HepG2 (cell line): Measurements from ENCODE around the gene XKR7. TPM values are rescaled to one million over a fixed set of nuclear protein-coding genes. Genes with fewer than 3 reads are reported as not detected.

ENCODE experiments used
- ARNTL ChIP-seq: sonication (generic); formaldehyde crosslinking; IDR thresholded peaks from 2 replicates; pipeline ENCODE4 v1.4.0; 2020; ENCODE audit warnings: mild to moderate bottlenecking, missing genetic modification reagents
- BORCS8-MEF2B ChIP-seq: sonication (generic); formaldehyde crosslinking; IDR thresholded peaks from 2 replicates; pipeline ENCODE4 v1.8.0; 2022; ENCODE audit warnings: mild to moderate bottlenecking, missing genetic modification reagents
- CREM ChIP-seq, 2 experiments: sonication (generic) in 1 of 2; formaldehyde crosslinking in 1 of 2; IDR thresholded peaks; 2 replicates each; pipeline versions ENCODE4 v1.4.0 to v1.6.1; 2016 to 2020; ENCODE audit warnings: antibody characterized with exemption in 1 of 2, mild to moderate bottlenecking in 1 of 2, missing genetic modification reagents in 1 of 2
- KLF11 ChIP-seq: IDR thresholded peaks from 2 replicates; pipeline ENCODE4 v1.6.1; 2016; ENCODE audit warnings: missing compliant biosample characterization
- NFE2 ChIP-seq: sonication (generic); formaldehyde crosslinking; IDR thresholded peaks from 2 replicates; pipeline ENCODE4 v1.4.0; 2020; ENCODE audit warnings: missing genetic modification reagents
- REL ChIP-seq: sonication (generic); formaldehyde crosslinking; conservative IDR thresholded peaks from 2 replicates; pipeline ENCODE4 v1.8.0; 2022; ENCODE audit warnings: mild to moderate bottlenecking, missing genetic modification reagents, moderate library complexity
- SETDB1 ChIP-seq: sonication (generic); formaldehyde crosslinking; IDR thresholded peaks from 2 replicates; pipeline ENCODE4 v1.5.1; 2020; ENCODE audit warnings: missing genetic modification reagents, mild to moderate bottlenecking, borderline replicate concordance
- SP1 ChIP-seq, 2 experiments: fragments of 450-650 bp in 1 of 2; sonication (generic) in 1 of 2; formaldehyde crosslinking in 1 of 2; IDR thresholded peaks; 2 replicates each; pipeline versions ENCODE4 v1.4.0 to v1.6.1; 2016 to 2020; ENCODE audit warnings: missing genetic modification reagents in 1 of 2
- SPEN ChIP-seq: sonication (generic); formaldehyde crosslinking; IDR thresholded peaks from 2 replicates; pipeline ENCODE4 v1.5.1; 2020; ENCODE audit warnings: low read depth, mild to moderate bottlenecking, missing genetic modification reagents
- YEATS4 ChIP-seq: sonication (generic); formaldehyde crosslinking; IDR thresholded peaks from 2 replicates; pipeline ENCODE4 v1.4.0; 2020; ENCODE audit warnings: missing genetic modification reagents, borderline replicate concordance
- ZBTB8A ChIP-seq: sonication (generic); formaldehyde crosslinking; IDR thresholded peaks from 2 replicates; pipeline ENCODE4 v1.4.0; 2020; ENCODE audit warnings: mild to moderate bottlenecking, low read depth, missing genetic modification reagents, borderline replicate concordance
- ZMYM2 ChIP-seq: sonication (generic); formaldehyde crosslinking; IDR thresholded peaks from 2 replicates; pipeline ENCODE4 v1.8.0; 2022; ENCODE audit warnings: mild to moderate bottlenecking, missing genetic modification reagents
- ZMYM4 ChIP-seq: sonication (generic); formaldehyde crosslinking; IDR thresholded peaks from 2 replicates; pipeline ENCODE4 v1.8.1; 2023; ENCODE audit warnings: mild to moderate bottlenecking, missing genetic modification reagents
- ZNF235 ChIP-seq: sonication (generic); formaldehyde crosslinking; IDR thresholded peaks from 2 replicates; pipeline ENCODE4 v1.8.1; 2023; ENCODE audit warnings: mild to moderate bottlenecking, missing genetic modification reagents, borderline replicate concordance
- ZNF326 ChIP-seq: sonication (generic); formaldehyde crosslinking; IDR thresholded peaks from 2 replicates; pipeline ENCODE4 v1.4.0; 2020; ENCODE audit warnings: missing genetic modification reagents, borderline replicate concordance
- ZNF329 ChIP-seq: sonication (generic); formaldehyde crosslinking; IDR thresholded peaks from 2 replicates; pipeline ENCODE4 v1.9.0; 2021; ENCODE audit warnings: low read depth, mild to moderate bottlenecking, missing genetic modification reagents
- ZNF383 ChIP-seq: sonication (generic); formaldehyde crosslinking; IDR thresholded peaks from 2 replicates; pipeline ENCODE4 v1.4.0; 2020; ENCODE audit warnings: missing genetic modification reagents, mild to moderate bottlenecking, borderline replicate concordance
- ZNF552 ChIP-seq: sonication (generic); formaldehyde crosslinking; IDR thresholded peaks from 2 replicates; pipeline ENCODE4 v1.9.0; 2022; ENCODE audit warnings: missing genetic modification reagents, mild to moderate bottlenecking, borderline replicate concordance
- ZNF839 ChIP-seq: sonication (generic); formaldehyde crosslinking; IDR thresholded peaks from 2 replicates; pipeline ENCODE4 v1.4.0; 2020; ENCODE audit warnings: missing genetic modification reagents, mild to moderate bottlenecking, borderline replicate concordance
- polyA plus RNA-seq, 8 experiments: library from polyadenylated mRNA; depleted of rRNA in 3 of 8; stranded (reverse) in 7 of 8; unstranded in 1 of 8; fragments of >200 nt; fragmentation: Illumina TruSeq in 4 of 8; extraction: Trizol in 4 of 8; gene quantifications; 2 replicates each; pipeline versions ENCODE4 v1.2.1 to v1.2.3, GENCODE V29; 2011 to 2016; ENCODE audit warnings: low read depth in 4 of 8, missing spikeins in 1 of 8, mixed read lengths in 1 of 8; ENCODE audit not compliant: insufficient read depth in 1 of 8
- total RNA-seq, 5 experiments: library from RNA; depleted of rRNA; stranded (reverse); fragments of >200 nt; fragmentation: Illumina TruSeq; extraction: Trizol; gene quantifications; 2 replicates each; pipeline ENCODE4 v1.2.3, GENCODE V29; 2016; ENCODE audit warnings: low read depth in 1 of 5
- TF ChIP-seq, protein P1 (sequence below): sonication (generic); formaldehyde crosslinking; IDR thresholded peaks from 2 replicates; pipeline ENCODE4 v1.4.0; 2020; ENCODE audit warnings: missing genetic modification reagents
- TF ChIP-seq, protein P2 (sequence below): IDR thresholded peaks from 2 replicates; pipeline ENCODE4 v1.6.1; 2016; ENCODE audit warnings: missing compliant biosample characterization, missing genetic modification reagents, borderline replicate concordance
- TF ChIP-seq, protein P3 (sequence below): sonication (generic); formaldehyde crosslinking; conservative IDR thresholded peaks from 2 replicates; pipeline ENCODE4 v1.4.0; 2020; ENCODE audit warnings: missing genetic modification reagents
- TF ChIP-seq, protein P4 (sequence below): sonication (generic); formaldehyde crosslinking; IDR thresholded peaks from 2 replicates; pipeline ENCODE4 v1.4.0; 2020; ENCODE audit warnings: missing genetic modification reagents

The XKR7 gene
- total and polyA plus RNA-seq, 2 of the 13 experiments (the other 11 are each of a cell fraction or from before 2014, with no cell fraction given): not detected

DNA sequence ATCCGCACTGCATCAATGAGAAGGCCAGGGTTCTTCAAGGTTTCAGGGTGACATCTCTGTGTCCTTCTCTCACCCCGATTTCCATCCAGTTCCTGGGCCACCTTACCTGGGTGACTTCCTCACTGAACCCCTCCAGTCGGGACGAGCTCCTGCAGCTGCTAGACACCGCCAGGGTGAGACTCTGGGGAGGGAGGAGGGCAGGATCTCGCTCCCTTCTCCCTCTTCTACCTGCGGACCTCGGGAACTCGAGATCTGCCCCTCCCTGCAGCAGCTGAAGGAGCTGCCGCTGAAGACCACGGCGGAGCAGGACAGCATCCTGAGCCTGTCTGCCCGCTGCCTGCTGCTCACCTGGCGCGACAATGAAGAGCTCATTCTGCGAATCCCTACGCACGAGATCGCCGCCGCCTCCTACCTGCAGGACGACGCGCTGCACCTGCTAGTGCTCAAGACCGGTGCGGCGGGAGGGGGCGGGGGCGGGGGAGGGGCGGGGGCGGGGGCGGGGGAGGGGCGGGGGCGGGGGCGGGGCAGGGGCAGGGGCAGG is 49.8 kb downstream of the XKR7 start (continued):
- TF ChIP-seq ARNTL: no peak
- TF ChIP-seq SPEN (CRISPR knock-in tag): peak; percentile 41; the same call in 1 of the 2 replicates
- no peak for TF ChIP-seq ZNF839 (CRISPR knock-in tag)
- TF ChIP-seq, protein P1, sequence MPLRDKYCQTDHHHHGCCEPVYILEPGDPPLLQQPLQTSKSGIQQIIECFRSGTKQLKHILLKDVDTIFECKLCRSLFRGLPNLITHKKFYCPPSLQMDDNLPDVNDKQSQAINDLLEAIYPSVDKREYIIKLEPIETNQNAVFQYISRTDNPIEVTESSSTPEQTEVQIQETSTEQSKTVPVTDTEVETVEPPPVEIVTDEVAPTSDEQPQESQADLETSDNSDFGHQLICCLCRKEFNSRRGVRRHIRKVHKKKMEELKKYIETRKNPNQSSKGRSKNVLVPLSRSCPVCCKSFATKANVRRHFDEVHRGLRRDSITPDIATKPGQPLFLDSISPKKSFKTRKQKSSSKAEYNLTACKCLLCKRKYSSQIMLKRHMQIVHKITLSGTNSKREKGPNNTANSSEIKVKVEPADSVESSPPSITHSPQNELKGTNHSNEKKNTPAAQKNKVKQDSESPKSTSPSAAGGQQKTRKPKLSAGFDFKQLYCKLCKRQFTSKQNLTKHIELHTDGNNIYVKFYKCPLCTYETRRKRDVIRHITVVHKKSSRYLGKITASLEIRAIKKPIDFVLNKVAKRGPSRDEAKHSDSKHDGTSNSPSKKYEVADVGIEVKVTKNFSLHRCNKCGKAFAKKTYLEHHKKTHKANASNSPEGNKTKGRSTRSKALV: no peak
- no peak for TF ChIP-seq ZNF552
- TF ChIP-seq ZNF326 (CRISPR knock-in tag): no peak
- TF ChIP-seq, protein P2, sequence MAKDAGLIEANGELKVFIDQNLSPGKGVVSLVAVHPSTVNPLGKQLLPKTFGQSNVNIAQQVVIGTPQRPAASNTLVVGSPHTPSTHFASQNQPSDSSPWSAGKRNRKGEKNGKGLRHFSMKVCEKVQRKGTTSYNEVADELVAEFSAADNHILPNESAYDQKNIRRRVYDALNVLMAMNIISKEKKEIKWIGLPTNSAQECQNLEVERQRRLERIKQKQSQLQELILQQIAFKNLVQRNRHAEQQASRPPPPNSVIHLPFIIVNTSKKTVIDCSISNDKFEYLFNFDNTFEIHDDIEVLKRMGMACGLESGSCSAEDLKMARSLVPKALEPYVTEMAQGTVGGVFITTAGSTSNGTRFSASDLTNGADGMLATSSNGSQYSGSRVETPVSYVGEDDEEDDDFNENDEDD (CRISPR knock-in tag): 0 out of 2 replicates have a peak, but pooled peaks have one; percentile 25
- 0 out of 2 replicates have a peak, but pooled peaks have one; percentile 39 for TF ChIP-seq ZNF235 (CRISPR knock-in tag)
- TF ChIP-seq NFE2 (CRISPR knock-in tag): no peak
- TF ChIP-seq SETDB1 (CRISPR knock-in tag): no peak
- no peak for TF ChIP-seq ZMYM2 (CRISPR knock-in tag)
- TF ChIP-seq ZBTB8A (CRISPR knock-in tag): no peak
- TF ChIP-seq YEATS4 (CRISPR knock-in tag): no peak
- TF ChIP-seq CREM (IDR thresholded peaks at IDR 0.05): no peak
- TF ChIP-seq CREM (CRISPR knock-in tag; IDR thresholded peaks at IDR 0.05): no peak
- TF ChIP-seq, protein P3, sequence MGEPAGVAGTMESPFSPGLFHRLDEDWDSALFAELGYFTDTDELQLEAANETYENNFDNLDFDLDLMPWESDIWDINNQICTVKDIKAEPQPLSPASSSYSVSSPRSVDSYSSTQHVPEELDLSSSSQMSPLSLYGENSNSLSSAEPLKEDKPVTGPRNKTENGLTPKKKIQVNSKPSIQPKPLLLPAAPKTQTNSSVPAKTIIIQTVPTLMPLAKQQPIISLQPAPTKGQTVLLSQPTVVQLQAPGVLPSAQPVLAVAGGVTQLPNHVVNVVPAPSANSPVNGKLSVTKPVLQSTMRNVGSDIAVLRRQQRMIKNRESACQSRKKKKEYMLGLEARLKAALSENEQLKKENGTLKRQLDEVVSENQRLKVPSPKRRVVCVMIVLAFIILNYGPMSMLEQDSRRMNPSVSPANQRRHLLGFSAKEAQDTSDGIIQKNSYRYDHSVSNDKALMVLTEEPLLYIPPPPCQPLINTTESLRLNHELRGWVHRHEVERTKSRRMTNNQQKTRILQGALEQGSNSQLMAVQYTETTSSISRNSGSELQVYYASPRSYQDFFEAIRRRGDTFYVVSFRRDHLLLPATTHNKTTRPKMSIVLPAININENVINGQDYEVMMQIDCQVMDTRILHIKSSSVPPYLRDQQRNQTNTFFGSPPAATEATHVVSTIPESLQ (CRISPR knock-in tag): no peak
- no peak for TF ChIP-seq ZNF383 (CRISPR knock-in tag)
- no peak for TF ChIP-seq ZMYM4 (CRISPR knock-in tag)
- TF ChIP-seq BORCS8-MEF2B: no peak
- TF ChIP-seq KLF11 (CRISPR knock-in tag): no peak
- TF ChIP-seq REL: no peak
- TF ChIP-seq, protein P4, sequence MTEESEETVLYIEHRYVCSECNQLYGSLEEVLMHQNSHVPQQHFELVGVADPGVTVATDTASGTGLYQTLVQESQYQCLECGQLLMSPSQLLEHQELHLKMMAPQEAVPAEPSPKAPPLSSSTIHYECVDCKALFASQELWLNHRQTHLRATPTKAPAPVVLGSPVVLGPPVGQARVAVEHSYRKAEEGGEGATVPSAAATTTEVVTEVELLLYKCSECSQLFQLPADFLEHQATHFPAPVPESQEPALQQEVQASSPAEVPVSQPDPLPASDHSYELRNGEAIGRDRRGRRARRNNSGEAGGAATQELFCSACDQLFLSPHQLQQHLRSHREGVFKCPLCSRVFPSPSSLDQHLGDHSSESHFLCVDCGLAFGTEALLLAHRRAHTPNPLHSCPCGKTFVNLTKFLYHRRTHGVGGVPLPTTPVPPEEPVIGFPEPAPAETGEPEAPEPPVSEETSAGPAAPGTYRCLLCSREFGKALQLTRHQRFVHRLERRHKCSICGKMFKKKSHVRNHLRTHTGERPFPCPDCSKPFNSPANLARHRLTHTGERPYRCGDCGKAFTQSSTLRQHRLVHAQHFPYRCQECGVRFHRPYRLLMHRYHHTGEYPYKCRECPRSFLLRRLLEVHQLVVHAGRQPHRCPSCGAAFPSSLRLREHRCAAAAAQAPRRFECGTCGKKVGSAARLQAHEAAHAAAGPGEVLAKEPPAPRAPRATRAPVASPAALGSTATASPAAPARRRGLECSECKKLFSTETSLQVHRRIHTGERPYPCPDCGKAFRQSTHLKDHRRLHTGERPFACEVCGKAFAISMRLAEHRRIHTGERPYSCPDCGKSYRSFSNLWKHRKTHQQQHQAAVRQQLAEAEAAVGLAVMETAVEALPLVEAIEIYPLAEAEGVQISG (CRISPR knock-in tag): no peak
- TF ChIP-seq SP1 (IDR thresholded peaks at IDR 0.05): no peak
- TF ChIP-seq SP1 (CRISPR knock-in tag; IDR thresholded peaks at IDR 0.05): no peak; the same call in 1 of the 2 replicates
- no peak for TF ChIP-seq ZNF329 (CRISPR knock-in tag)
